ENCODE measurements around the gene EGFR. TPM values are rescaled to one million over a fixed set of nuclear protein-coding genes. Genes with fewer than 3 reads are reported as not detected.

Gene EGFR
- polyA plus RNA-seq, 1 of the 3 experiments (the other 2 are of a cell fraction): 37.6 TPM

DNA sequence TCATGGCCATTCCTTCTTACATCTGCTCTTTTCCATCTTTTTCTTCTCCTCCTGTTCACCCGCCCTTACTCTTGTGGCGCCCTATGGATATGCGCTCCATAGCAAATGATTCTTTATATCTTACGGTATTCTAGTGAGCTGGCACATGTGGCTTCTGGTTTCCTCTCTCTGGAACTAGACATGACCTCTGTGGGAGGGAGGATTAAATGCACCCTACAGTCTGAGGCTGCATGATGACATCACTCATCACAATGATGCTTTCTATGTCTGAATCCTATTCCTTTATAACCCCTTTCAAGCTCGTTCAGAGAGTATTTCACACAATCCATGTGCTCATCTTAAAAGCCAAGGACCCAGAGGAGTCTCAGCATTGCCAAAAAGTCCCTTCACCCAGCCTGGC is 153.3 kb downstream of the EGFR start:
- H3K9ac ChIP-seq: no peak overlapping the region

More for the DNA sequence above, 153.3 kb downstream of the EGFR start:
- Histone ChIP-seq H3K4me1 (ENCODE audit: control insufficient read depth in 1 of 2, insufficient read depth in 2 of 2, low read depth in 1 of 2, low read length in 1 of 2) (peaks cover 0 to 3% of the 10 kb centered on the region in 2 experiments; a peak in 2 of 4 replicates), H3K9me3 (no peaks in the 10 kb centered on the region), H3K9me2 (no peaks in the 10 kb centered on the region), H3K27ac (ENCODE audit: low read depth in 2 of 2, low read length in 1 of 2) (no peak overlapping the region), H4K20me1 (ENCODE audit: insufficient read depth) (peaks cover 6% of the 10 kb centered on the region; the same call in 1 of the 2 replicates), H3K36me3 (replicated peaks in 1 of 2; ENCODE audit: control insufficient read depth in 1 of 2, insufficient read depth in 2 of 2, low read length in 1 of 2) (peaks cover 67 to 82% of the 10 kb centered on the region in 2 experiments), H3K4me3 (ENCODE audit: low read depth in 2 of 2, low read length in 1 of 2) (no peak overlapping the region), H3K27me3 (ENCODE audit: insufficient read depth) (no peaks in the 10 kb centered on the region), H3K79me2 (ENCODE audit: insufficient read depth) (no peaks in the 10 kb centered on the region; the same call in 1 of the 2 replicates), H3F3A (replicated peaks; ENCODE audit: insufficient read depth) (no peaks in the 10 kb centered on the region), H2AFZ (ENCODE audit: low read depth) (no peak overlapping the region), H3K4me2 (no peak overlapping the region)
- POLR2A ChIA-PET: no interaction called here
- CTCF ChIA-PET: interaction anchor here (0.8 to 3.5 kb wide), 4 partner anchors 11 to 83 kb away, joined by 3 to 16 read pairs (median 4); no protein-coding TSS in a partner anchor
- DNase-seq: no peak
- 95% methylated on average over 5 of the region's 5 CpGs for WGBS (ENCODE audit: low lambda C conversion rate)
- TF ChIP-seq GABPA (IDR thresholded peaks at IDR 0.05; ENCODE audit: low read depth) (no peak), TAF1 (IDR thresholded peaks at IDR 0.05; ENCODE audit: borderline replicate concordance, low read depth, low read length) (no peak), GATA2 (CRISPR knock-in tag; IDR thresholded peaks at IDR 0.05) (no peak), RAD21 (IDR thresholded peaks at IDR 0.05; ENCODE audit: low read length) (no peak), RCOR1 (IDR thresholded peaks at IDR 0.05; ENCODE audit: low read length) (no peak), TEAD4 (IDR thresholded peaks at IDR 0.05; ENCODE audit: borderline replicate concordance, insufficient read depth) (no peak), RFX5 (IDR thresholded peaks at IDR 0.05; ENCODE audit: low read length) (no peak), YY1 (IDR thresholded peaks at IDR 0.05; ENCODE audit: low read depth) (no peak), CHD2 (IDR thresholded peaks at IDR 0.05; ENCODE audit: low read length, partially characterized antibody) (no peak), MXI1 (IDR thresholded peaks at IDR 0.05; ENCODE audit: low read depth, low read length) (no peak), RXRA (IDR thresholded peaks at IDR 0.05; ENCODE audit: borderline replicate concordance, low read depth) (no peak), ELF1 (IDR thresholded peaks at IDR 0.05) (no peak)
- TF ChIP-seq, protein P1, sequence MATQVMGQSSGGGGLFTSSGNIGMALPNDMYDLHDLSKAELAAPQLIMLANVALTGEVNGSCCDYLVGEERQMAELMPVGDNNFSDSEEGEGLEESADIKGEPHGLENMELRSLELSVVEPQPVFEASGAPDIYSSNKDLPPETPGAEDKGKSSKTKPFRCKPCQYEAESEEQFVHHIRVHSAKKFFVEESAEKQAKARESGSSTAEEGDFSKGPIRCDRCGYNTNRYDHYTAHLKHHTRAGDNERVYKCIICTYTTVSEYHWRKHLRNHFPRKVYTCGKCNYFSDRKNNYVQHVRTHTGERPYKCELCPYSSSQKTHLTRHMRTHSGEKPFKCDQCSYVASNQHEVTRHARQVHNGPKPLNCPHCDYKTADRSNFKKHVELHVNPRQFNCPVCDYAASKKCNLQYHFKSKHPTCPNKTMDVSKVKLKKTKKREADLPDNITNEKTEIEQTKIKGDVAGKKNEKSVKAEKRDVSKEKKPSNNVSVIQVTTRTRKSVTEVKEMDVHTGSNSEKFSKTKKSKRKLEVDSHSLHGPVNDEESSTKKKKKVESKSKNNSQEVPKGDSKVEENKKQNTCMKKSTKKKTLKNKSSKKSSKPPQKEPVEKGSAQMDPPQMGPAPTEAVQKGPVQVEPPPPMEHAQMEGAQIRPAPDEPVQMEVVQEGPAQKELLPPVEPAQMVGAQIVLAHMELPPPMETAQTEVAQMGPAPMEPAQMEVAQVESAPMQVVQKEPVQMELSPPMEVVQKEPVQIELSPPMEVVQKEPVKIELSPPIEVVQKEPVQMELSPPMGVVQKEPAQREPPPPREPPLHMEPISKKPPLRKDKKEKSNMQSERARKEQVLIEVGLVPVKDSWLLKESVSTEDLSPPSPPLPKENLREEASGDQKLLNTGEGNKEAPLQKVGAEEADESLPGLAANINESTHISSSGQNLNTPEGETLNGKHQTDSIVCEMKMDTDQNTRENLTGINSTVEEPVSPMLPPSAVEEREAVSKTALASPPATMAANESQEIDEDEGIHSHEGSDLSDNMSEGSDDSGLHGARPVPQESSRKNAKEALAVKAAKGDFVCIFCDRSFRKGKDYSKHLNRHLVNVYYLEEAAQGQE (IDR thresholded peaks at IDR 0.05; ENCODE audit: low read depth, low read length): no peak
- TF ChIP-seq, protein P2, sequence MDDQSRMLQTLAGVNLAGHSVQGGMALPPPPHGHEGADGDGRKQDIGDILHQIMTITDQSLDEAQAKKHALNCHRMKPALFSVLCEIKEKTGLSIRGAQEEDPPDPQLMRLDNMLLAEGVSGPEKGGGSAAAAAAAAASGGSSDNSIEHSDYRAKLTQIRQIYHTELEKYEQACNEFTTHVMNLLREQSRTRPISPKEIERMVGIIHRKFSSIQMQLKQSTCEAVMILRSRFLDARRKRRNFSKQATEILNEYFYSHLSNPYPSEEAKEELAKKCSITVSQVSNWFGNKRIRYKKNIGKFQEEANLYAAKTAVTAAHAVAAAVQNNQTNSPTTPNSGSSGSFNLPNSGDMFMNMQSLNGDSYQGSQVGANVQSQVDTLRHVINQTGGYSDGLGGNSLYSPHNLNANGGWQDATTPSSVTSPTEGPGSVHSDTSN (IDR thresholded peaks at IDR 0.05): no peak
- TF ChIP-seq, protein P3, sequence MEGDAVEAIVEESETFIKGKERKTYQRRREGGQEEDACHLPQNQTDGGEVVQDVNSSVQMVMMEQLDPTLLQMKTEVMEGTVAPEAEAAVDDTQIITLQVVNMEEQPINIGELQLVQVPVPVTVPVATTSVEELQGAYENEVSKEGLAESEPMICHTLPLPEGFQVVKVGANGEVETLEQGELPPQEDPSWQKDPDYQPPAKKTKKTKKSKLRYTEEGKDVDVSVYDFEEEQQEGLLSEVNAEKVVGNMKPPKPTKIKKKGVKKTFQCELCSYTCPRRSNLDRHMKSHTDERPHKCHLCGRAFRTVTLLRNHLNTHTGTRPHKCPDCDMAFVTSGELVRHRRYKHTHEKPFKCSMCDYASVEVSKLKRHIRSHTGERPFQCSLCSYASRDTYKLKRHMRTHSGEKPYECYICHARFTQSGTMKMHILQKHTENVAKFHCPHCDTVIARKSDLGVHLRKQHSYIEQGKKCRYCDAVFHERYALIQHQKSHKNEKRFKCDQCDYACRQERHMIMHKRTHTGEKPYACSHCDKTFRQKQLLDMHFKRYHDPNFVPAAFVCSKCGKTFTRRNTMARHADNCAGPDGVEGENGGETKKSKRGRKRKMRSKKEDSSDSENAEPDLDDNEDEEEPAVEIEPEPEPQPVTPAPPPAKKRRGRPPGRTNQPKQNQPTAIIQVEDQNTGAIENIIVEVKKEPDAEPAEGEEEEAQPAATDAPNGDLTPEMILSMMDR (IDR thresholded peaks at IDR 0.05): no peak
- TF ChIP-seq, protein P4, sequence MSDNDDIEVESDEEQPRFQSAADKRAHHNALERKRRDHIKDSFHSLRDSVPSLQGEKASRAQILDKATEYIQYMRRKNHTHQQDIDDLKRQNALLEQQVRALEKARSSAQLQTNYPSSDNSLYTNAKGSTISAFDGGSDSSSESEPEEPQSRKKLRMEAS (IDR thresholded peaks at IDR 0.05; ENCODE audit: low read depth): no peak

All from SK-N-SH (cell line).